Left ventricle myocardium inferior (tissue), 1 donor: ENCODE measurements around the gene TRIO. TPM values are rescaled to one million over a fixed set of nuclear protein-coding genes. Genes with fewer than 3 reads are reported as not detected.

Source experiments
- DNase-seq: peaks from one replicate; pipeline ENCODE4 v3.0.0-alpha.2; 2020
- H3K27ac ChIP-seq: fragments of 200-600 bp; replicated peaks from 2 replicates; pipeline ENCODE4 v1.8.0; 2021
- H3K27me3 ChIP-seq: fragments of 200-600 bp; 2 replicates; pipeline ENCODE4 v1.8.0; 2021; ENCODE audit warnings: low read depth
- H3K36me3 ChIP-seq: fragments of 200-600 bp; 2 replicates; pipeline ENCODE4 v1.8.0; 2021
- H3K4me1 ChIP-seq: fragments of 200-600 bp; 2 replicates; pipeline ENCODE4 v1.8.0; 2021
- H3K4me3 ChIP-seq: fragments of 200-600 bp; 2 replicates; pipeline ENCODE4 v1.8.0; 2021; ENCODE audit warnings: mild to moderate bottlenecking, moderate library complexity
- H3K9me3 ChIP-seq: fragments of 200-600 bp; replicated peaks from 2 replicates; pipeline ENCODE4 v1.8.0; 2021
- CTCF ChIP-seq: fragments of 200-600 bp; IDR thresholded peaks from 2 replicates; pipeline ENCODE4 v1.8.0; 2021; ENCODE audit warnings: antibody characterized with exemption, mild to moderate bottlenecking, borderline replicate concordance
- intact Hi-C: fragments of 100-400 bp; cut with micrococcal nuclease; formaldehyde crosslinking; loops from one replicate; pipeline ENCODE4 v1.11.0; 2022
- total RNA-seq: library from RNA; stranded (reverse); fragmentation: NEBNext Ultra II Directional; extraction: Animal tissue kit (Norgen Biotek cat#: 25700); gene quantifications from one replicate; pipeline ENCODE4 v1.2.1, GENCODE V29; 2021
- donor health status: DM: no; HTN: yes; CAD: no; lungs with severe emphysema.

The TRIO gene
- total RNA-seq, 1 donor from 2014 or later: 52.8 TPM

- no peak for TF ChIP-seq CTCF
- intact Hi-C loops: no loop called here
- Histone ChIP-seq H3K27ac (peak overlapping the region; percentile 69), H3K4me1 (peaks cover 89% of the 10 kb centered on the region), H3K36me3 (no peaks in the 10 kb centered on the region), H3K27me3 (no peaks in the 10 kb centered on the region), H3K9me3 (no peaks in the 10 kb centered on the region), H3K4me3 (peak overlapping the region; percentile 32)
- DNase-seq: peak; percentile 38
These were observed 40.2 kb downstream of the TRIO start for GRCh38 chr5:14183187-14183939.

GRCh38 chr5:14184082-14184481 lies 40.9 kb downstream of the TRIO start:
- Histone ChIP-seq H3K27ac (peak overlapping the region; percentile 69), H3K27me3 (no peaks in the 10 kb centered on the region), H3K36me3 (no peaks in the 10 kb centered on the region), H3K4me3 (peak overlapping the region; percentile 32), H3K4me1 (peaks cover 89% of the 10 kb centered on the region), H3K9me3 (no peaks in the 10 kb centered on the region)
- intact Hi-C loops: no loop called here
- no peak for TF ChIP-seq CTCF
- DNase-seq: no peak

- intact Hi-C loops: no loop called here
- TF ChIP-seq CTCF: no peak
- H3K27me3 ChIP-seq: no peaks in the 10 kb centered on the region
- H3K4me1 ChIP-seq: peaks cover 90% of the 10 kb centered on the region
- peak overlapping the region; percentile 69 for H3K27ac ChIP-seq
- H3K4me3 ChIP-seq: no peak overlapping the region
- no peak for DNase-seq
- no peaks in the 10 kb centered on the region for H3K9me3 ChIP-seq
- H3K36me3 ChIP-seq: no peaks in the 10 kb centered on the region
These were observed 41.6 kb downstream of the TRIO start for GRCh38 chr5:14184725-14185124.

- Histone ChIP-seq H3K9me3 (no peaks in the 10 kb centered on the region), H3K27ac (peak overlapping the region; percentile 69), H3K27me3 (no peaks in the 10 kb centered on the region), H3K4me1 (peaks cover 95% of the 10 kb centered on the region), H3K4me3 (no peak overlapping the region), H3K36me3 (no peaks in the 10 kb centered on the region)
- no peak for DNase-seq
- TF ChIP-seq CTCF: no peak
- intact Hi-C loops: no loop called here
These were observed 42.4 kb downstream of the TRIO start for GRCh38 chr5:14185326-14186058.

GRCh38 chr5:14186059-14186830 lies 43.1 kb downstream of the TRIO start:
- no peaks in the 10 kb centered on the region for H3K27me3 ChIP-seq
- no peak overlapping the region for H3K4me3 ChIP-seq
- DNase-seq: no peak
- no peaks in the 10 kb centered on the region for H3K9me3 ChIP-seq
- intact Hi-C loops: no loop called here
- H3K4me1 ChIP-seq: peaks cover 100% of the 10 kb centered on the region
- no peaks in the 10 kb centered on the region for H3K36me3 ChIP-seq
- TF ChIP-seq CTCF: no peak
- H3K27ac ChIP-seq: peak overlapping the region; percentile 69
